Measurements from ENCODE around the gene TMEM131. TPM values are rescaled to one million over a fixed set of nuclear protein-coding genes. Genes with fewer than 3 reads are reported as not detected.

The TMEM131 gene
- total RNA-seq, 1 donor from 2014 or later = 36.6 TPM

- TF ChIP-seq CTCF (IDR thresholded peaks at IDR 0.05; ENCODE audit: partially characterized antibody, unreplicated experiment) = no peak
- no peak for DNase-seq
- no peak overlapping the region for H3K27ac Mint-ChIP-seq (ENCODE audit: unreplicated experiment)
These were observed 256.5 kb downstream of the TMEM131 start for GRCh38 chr2:97739020-97739892.

GRCh38 chr2:97738179-97739019 is 257.3 kb downstream of the TMEM131 start:
- no peaks in the 10 kb centered on the region for H3K36me3 Mint-ChIP-seq (ENCODE audit: unreplicated experiment)
- no peaks in the 10 kb centered on the region for H3K4me1 Mint-ChIP-seq (ENCODE audit: low read depth, unreplicated experiment)
- peaks cover 12% of the 10 kb centered on the region for H3K9me3 Mint-ChIP-seq (ENCODE audit: unreplicated experiment)
- peak overlapping the region; percentile 40 for H3K27ac Mint-ChIP-seq (ENCODE audit: unreplicated experiment)
- TF ChIP-seq CTCF (IDR thresholded peaks at IDR 0.05; ENCODE audit: partially characterized antibody, unreplicated experiment) = no peak
- peaks cover 5% of the 10 kb centered on the region for H3K27me3 Mint-ChIP-seq (ENCODE audit: unreplicated experiment)
- no peak for DNase-seq
- no peak overlapping the region for H3K4me3 Mint-ChIP-seq (ENCODE audit: unreplicated experiment)

More at GRCh38 chr2:97739020-97739892, 256.5 kb downstream of the TMEM131 start:
- Mint-ChIP-seq H3K4me1 (ENCODE audit: low read depth, unreplicated experiment) (no peaks in the 10 kb centered on the region), H3K9me3 (ENCODE audit: unreplicated experiment) (peaks cover 12% of the 10 kb centered on the region), H3K36me3 (ENCODE audit: unreplicated experiment) (peaks cover 7% of the 10 kb centered on the region), H3K27me3 (ENCODE audit: unreplicated experiment) (peaks cover 5% of the 10 kb centered on the region), H3K4me3 (ENCODE audit: unreplicated experiment) (no peak overlapping the region)

GRCh38 chr2:97737421-97738178 is 258.1 kb downstream of the TMEM131 start:
- Mint-ChIP-seq H3K9me3 (ENCODE audit: unreplicated experiment) (peaks cover 12% of the 10 kb centered on the region), H3K36me3 (ENCODE audit: unreplicated experiment) (no peaks in the 10 kb centered on the region), H3K27me3 (ENCODE audit: unreplicated experiment) (peaks cover 5% of the 10 kb centered on the region), H3K4me1 (ENCODE audit: low read depth, unreplicated experiment) (no peaks in the 10 kb centered on the region), H3K4me3 (ENCODE audit: unreplicated experiment) (no peak overlapping the region), H3K27ac (ENCODE audit: unreplicated experiment) (no peak overlapping the region)
- DNase-seq = no peak
- no peak for TF ChIP-seq CTCF (IDR thresholded peaks at IDR 0.05; ENCODE audit: partially characterized antibody, unreplicated experiment)

- Mint-ChIP-seq H3K36me3 (ENCODE audit: unreplicated experiment) (no peaks in the 10 kb centered on the region), H3K4me3 (ENCODE audit: unreplicated experiment) (no peak overlapping the region), H3K9me3 (ENCODE audit: unreplicated experiment) (peaks cover 11% of the 10 kb centered on the region), H3K27me3 (ENCODE audit: unreplicated experiment) (peaks cover 5% of the 10 kb centered on the region), H3K4me1 (ENCODE audit: low read depth, unreplicated experiment) (no peaks in the 10 kb centered on the region), H3K27ac (ENCODE audit: unreplicated experiment) (peak overlapping the region; percentile 49)
- no peak for TF ChIP-seq CTCF (IDR thresholded peaks at IDR 0.05; ENCODE audit: partially characterized antibody, unreplicated experiment)
- no peak for DNase-seq
These were observed 259.0 kb downstream of the TMEM131 start for GRCh38 chr2:97736608-97737330.
